T-helper 2 cell (primary cell): ENCODE results near the gene SKAP1.

Experiments used
- DNase-seq, 5 experiments: peaks; one replicate each; pipeline versions ENCODE4 v3.0.0 to v3.0.0-alpha.2; 2012 to 2022

SKAP1 gene

DNA sequence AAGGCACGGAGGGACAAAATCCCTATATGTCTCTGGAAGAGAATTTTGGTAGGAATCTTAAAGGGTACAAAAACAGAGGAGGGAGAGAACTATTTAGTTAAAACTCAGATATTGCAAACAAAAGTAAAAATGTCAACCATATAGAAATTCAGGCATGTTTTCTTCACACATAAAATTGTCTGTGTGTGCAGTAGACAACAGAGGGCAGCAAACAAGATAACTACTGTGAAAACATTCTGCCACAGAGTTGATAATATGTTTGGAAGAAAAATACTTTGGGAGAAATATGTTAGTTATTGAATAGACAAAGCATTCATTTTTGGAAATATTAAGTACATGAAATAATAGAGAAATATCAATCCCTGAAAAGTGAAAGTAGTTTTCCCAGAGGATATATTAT, 266.2 kb downstream of the SKAP1 start:
- no peak for DNase-seq

DNA sequence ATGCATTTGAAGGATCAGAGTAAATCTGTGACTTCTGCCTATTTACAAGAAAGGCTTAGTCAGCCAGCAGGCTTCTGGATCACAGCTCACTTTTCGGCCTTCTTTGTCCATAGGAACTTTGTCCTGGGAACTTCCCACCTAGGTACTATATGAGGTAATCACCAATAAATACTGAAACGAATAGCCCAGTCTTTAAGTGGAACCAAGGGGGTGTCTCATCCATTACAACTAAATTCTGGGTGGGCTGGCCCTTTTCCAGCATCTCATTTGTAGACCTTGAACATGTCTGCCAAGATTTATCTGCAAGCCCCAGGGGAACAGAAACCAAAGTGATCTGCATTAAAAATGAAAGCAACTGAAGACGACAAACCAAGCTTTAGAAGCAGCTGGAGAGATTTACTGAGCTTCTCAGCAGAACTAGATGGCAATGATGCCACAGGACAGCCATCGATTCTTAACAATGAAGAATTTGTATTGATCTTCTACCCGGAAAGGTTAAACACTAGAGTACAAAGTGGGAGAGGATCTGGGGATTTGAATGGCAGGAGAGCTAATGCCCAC, 267.0 kb downstream of the SKAP1 start:
- DNase-seq: no peak

GRCh38 chr17:48162306-48162934, 267.6 kb downstream of the SKAP1 start:
- no peak for DNase-seq

GRCh38 chr17:48161127-48161905, 268.7 kb downstream of the SKAP1 start:
- no peak for DNase-seq

GRCh38 chr17:48160177-48161081, 269.6 kb downstream of the SKAP1 start:
- DNase-seq: no peak

- no peak for DNase-seq
Measured at GRCh38 chr17:48159232-48159631, 270.8 kb downstream of the SKAP1 start.

DNA sequence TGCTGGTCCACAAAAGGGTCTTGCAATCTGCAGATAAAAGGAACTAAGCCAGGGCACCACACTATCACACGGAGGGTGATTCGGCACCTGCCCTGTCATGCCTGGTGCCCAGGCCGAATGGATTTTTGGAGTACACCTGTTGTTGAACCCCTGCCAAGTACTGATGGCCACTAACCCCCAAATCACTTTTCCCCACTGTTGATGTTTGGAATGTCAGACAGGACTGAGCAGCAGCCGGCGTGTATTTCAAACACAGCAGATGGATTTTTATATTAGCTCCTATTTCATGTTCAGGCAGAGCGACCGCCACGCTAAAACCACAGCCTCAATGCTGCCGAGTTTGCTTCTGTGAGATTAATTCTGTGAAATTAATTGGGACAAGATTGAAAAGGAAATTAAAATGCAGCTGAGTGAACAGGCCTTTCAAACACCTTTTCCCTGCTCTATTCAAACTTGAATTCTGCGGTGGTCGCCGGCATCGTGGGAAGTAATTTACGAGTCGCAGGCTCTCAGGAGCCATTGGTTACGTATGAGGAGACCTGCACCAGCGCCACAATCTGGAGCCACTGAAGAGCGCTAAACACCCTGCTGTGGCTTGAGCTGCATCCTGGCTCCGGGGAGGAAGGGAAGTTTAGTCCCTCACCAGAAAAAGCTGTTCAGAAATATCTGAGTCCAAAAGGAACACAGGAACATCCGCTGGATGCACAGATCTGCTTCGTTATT, 274.0 kb downstream of the SKAP1 start:
- no peak for DNase-seq

- DNase-seq: no peak
Measured at GRCh38 chr17:48153691-48154358, 276.2 kb downstream of the SKAP1 start.

GRCh38 chr17:48152289-48152688, 277.7 kb downstream of the SKAP1 start:
- DNase-seq: no peak

GRCh38 chr17:48151220-48151619, 278.8 kb downstream of the SKAP1 start:
- no peak for DNase-seq

GRCh38 chr17:48150597-48151001, 279.4 kb downstream of the SKAP1 start:
- DNase-seq: no peak

DNA sequence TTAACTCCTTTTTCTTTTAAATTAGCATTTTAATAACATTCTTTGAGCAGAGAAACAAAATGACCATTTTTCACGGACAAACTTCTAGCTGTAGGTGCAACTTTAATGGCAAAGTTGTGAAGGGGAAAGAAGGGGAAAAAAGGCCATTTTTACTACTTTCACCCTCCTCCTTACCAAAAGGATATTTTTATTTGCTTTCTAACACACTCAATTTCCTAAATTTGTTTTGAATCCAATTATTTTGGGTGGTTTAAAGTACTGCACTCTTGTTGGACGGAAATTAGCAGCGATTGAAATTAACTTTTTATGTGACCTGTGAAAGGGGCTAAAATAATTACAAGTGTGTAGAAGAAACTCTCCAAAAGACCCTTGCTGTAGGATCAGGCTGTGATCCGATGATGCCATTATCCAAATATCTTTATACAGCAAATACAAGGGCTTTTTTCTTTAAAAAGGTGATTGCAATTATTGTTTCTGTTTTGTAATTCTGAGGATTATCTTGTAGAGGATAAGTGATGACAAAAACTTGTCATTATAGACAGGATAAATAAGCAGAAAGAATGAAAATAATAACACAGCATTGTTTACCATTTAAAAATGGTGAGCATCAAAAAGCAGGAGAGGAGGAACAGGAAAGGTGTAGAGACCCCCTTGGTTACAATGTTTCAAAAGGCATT, 280.1 kb downstream of the SKAP1 start:
- no peak for DNase-seq

- no peak for DNase-seq
Measured at GRCh38 chr17:48148854-48149786, 280.9 kb downstream of the SKAP1 start.

GRCh38 chr17:48148029-48148770, 281.8 kb downstream of the SKAP1 start:
- no peak for DNase-seq

- no peak for DNase-seq
Measured at GRCh38 chr17:48144976-48145798, 284.8 kb downstream of the SKAP1 start.

GRCh38 chr17:48144231-48144630, 285.8 kb downstream of the SKAP1 start:
- DNase-seq: no peak

DNA sequence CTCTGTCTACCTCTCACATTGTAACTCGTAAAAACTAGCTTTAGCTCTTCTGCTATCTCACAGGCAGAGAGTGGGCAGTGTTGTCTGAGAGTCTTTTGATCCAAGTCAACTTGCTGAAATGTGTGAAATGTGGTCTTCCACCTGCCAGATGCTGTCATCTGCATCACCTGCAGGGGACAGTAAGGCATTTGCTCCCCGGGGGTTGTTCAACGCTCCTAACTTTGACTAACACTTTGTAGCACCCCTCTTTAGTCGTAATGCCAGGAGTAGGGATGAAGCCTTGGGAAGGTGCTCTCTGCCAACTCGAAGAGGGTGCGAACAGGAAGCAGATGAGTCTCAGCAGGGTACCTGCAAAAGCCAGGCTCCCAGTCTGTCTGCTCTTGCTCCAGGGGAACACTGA, 286.4 kb downstream of the SKAP1 start:
- no peak for DNase-seq

DNA sequence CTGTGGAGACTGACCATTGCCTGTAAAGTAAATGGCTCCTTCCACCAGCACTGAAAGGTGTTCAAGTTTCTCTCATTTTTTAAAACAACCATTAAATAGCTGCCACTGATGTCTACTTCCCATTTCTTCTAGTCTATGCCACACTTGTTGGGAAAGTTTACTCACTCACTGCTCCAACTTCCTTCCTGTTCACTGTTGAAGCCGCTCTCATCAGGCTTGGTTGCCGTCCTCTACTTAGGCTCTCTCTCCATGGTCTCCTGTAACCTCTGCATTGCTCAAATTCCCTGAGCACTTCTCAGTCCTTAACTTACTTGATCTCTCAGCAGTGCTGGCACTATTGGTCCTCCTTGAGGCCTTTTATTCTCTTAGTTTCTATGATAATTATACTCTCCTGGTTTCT, 290.1 kb downstream of the SKAP1 start:
- DNase-seq: no peak
